ENCODE data around the gene KCTD1.

- TF ChIP-seq CTCF (IDR thresholded peaks at IDR 0.05; ENCODE audit: insufficient read depth, low read depth, low read length) = no peak
- no peak for TF ChIP-seq EZH2 (IDR thresholded peaks at IDR 0.05; ENCODE audit: insufficient read depth, low read length)
Observed at GRCh38 chr18:26432651-26433424, 115.5 kb downstream of the KCTD1 start.

Data from astrocyte (in vitro differentiated cells and primary cell).